ENCODE measurements around the gene ZNF407. TPM values are rescaled to one million over a fixed set of nuclear protein-coding genes. Genes with fewer than 3 reads are reported as not detected.

The ZNF407 gene
- total RNA-seq, 1 donor from 2014 or later, result 24.9 TPM

DNA sequence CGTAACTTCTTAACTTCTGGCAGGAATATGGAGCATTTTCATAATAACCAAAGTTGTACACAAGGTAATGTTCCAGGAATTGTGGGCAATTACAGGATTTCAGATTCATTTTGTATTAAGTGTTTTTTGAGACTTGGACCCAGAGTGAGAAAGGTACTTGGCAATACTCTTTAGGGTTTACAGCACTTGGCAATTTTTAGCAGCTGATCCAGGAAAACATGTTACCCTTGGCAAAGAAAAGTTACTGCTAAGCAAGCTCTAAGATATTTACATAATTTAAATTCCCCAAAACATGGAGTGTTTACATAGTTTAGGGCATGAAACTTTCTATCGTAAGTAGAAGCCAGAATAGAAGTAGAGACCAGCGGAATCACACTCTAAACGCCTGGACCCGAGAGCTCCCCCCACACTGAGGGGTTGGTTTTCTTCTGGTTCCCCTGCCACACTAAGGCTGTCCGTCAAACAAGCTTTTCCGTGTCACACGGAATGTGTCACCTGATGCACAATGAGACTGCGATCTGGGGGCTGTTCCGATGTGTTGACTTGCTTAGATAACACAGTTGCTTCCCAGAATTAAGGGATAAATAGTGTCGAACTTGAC, 434.1 kb downstream of the ZNF407 start:
- Mint-ChIP-seq H3K27me3 (ENCODE audit: low read depth) (peaks cover 2% of the 10 kb centered on the region), H3K27ac (no peak overlapping the region), H3K36me3 (no peaks in the 10 kb centered on the region), H3K4me3 (no peak overlapping the region), H3K4me1 (peaks cover 20% of the 10 kb centered on the region), H3K9me3 (no peaks in the 10 kb centered on the region)
- DNase-seq (ENCODE audit: low spot score in 2 of 2, unreplicated experiment in 2 of 2), result no peak
- TF ChIP-seq, protein P1, sequence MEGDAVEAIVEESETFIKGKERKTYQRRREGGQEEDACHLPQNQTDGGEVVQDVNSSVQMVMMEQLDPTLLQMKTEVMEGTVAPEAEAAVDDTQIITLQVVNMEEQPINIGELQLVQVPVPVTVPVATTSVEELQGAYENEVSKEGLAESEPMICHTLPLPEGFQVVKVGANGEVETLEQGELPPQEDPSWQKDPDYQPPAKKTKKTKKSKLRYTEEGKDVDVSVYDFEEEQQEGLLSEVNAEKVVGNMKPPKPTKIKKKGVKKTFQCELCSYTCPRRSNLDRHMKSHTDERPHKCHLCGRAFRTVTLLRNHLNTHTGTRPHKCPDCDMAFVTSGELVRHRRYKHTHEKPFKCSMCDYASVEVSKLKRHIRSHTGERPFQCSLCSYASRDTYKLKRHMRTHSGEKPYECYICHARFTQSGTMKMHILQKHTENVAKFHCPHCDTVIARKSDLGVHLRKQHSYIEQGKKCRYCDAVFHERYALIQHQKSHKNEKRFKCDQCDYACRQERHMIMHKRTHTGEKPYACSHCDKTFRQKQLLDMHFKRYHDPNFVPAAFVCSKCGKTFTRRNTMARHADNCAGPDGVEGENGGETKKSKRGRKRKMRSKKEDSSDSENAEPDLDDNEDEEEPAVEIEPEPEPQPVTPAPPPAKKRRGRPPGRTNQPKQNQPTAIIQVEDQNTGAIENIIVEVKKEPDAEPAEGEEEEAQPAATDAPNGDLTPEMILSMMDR (IDR thresholded peaks at IDR 0.05; ENCODE audit: unreplicated experiment), result no peak

DNA sequence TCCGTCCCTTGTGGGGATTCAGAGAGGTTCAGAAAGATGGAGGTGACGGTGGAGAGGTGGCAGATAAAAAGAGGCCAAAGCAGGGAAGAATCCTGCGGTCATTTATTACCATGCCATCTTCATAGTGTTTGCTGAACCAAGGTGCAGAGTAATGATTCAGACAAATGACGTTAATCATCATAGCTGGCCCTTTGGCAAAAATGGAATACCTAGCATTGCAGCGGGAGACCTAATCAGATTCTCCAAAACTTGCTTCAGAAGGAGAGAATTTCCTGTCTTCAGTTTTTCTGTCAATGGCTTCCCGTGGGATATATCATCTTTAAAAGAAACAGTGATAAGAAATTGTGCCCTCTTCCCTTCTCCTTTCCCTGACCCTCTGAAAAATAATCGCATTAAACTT, 435.8 kb downstream of the ZNF407 start:
- Mint-ChIP-seq H3K27me3 (ENCODE audit: low read depth) (peaks cover 2% of the 10 kb centered on the region), H3K4me3 (no peak overlapping the region)
- TF ChIP-seq, protein P1 (IDR thresholded peaks at IDR 0.05; ENCODE audit: unreplicated experiment), result no peak

GRCh38 chr18:75034937-75035336, 437.3 kb downstream of the ZNF407 start:
- DNase-seq (ENCODE audit: low spot score in 2 of 2, unreplicated experiment in 2 of 2), result no peak
- Mint-ChIP-seq H3K27ac (no peak overlapping the region), H3K4me3 (no peak overlapping the region), H3K4me1 (peaks cover 24% of the 10 kb centered on the region), H3K36me3 (no peaks in the 10 kb centered on the region), H3K9me3 (no peaks in the 10 kb centered on the region), H3K27me3 (ENCODE audit: low read depth) (peaks cover 2% of the 10 kb centered on the region)
- TF ChIP-seq, protein P1 (IDR thresholded peaks at IDR 0.05; ENCODE audit: unreplicated experiment), result no peak

More for the DNA sequence above, 435.8 kb downstream of the ZNF407 start:
- H3K36me3 Mint-ChIP-seq, result no peaks in the 10 kb centered on the region
- peaks cover 24% of the 10 kb centered on the region for H3K4me1 Mint-ChIP-seq
- DNase-seq (ENCODE audit: low spot score in 2 of 2, unreplicated experiment in 2 of 2), result no peak
- H3K27ac Mint-ChIP-seq, result no peak overlapping the region
- H3K9me3 Mint-ChIP-seq, result no peaks in the 10 kb centered on the region

GRCh38 chr18:75035928-75036327, 438.3 kb downstream of the ZNF407 start:
- peaks cover 24% of the 10 kb centered on the region for H3K4me1 Mint-ChIP-seq
- H3K9me3 Mint-ChIP-seq, result no peaks in the 10 kb centered on the region
- no peak overlapping the region for H3K27ac Mint-ChIP-seq
- peaks cover 2% of the 10 kb centered on the region for H3K27me3 Mint-ChIP-seq (ENCODE audit: low read depth)
- H3K4me3 Mint-ChIP-seq, result no peak overlapping the region
- no peaks in the 10 kb centered on the region for H3K36me3 Mint-ChIP-seq
- no peak for DNase-seq (ENCODE audit: low spot score in 2 of 2, unreplicated experiment in 2 of 2)
- TF ChIP-seq, protein P1 (IDR thresholded peaks at IDR 0.05; ENCODE audit: unreplicated experiment), result no peak

DNA sequence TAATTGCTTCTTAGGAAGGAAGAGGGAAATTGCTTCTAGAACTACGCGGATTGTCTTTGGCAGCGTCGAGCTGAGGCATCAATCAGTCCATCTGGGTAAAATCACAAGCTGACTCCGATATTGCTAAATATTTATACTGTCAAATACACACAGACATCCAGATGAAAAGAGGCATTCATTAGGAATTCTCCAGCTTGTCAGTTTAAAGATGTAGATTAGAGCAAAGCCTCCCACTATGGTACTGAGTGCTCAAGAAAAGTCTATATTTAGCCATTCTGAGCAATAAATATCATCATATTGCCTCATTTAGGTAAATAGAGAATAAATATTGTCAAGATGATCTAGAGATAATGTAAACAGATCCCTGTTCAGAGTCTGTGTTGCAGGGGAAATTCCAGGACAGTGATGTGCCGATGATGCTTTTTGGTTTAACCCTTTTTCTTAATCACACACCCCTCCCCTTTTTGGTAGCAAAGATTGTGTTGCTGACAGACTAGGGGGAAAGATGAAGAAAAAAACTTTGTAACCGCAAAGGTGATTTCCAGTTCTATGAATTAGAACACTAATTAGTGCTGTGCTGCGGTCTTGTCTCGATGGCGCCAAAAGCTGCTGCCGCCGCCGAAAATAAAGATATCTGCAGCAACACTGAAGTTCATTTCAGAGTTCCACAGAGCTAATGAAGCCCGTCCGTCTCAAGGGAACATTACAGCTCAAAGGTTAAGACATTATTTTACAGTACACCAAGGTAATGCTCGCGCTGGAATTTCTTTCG, 439.4 kb downstream of the ZNF407 start:
- peaks cover 2% of the 10 kb centered on the region for H3K27me3 Mint-ChIP-seq (ENCODE audit: low read depth)
- peaks cover 24% of the 10 kb centered on the region for H3K4me1 Mint-ChIP-seq
- H3K9me3 Mint-ChIP-seq, result no peaks in the 10 kb centered on the region
- no peak overlapping the region for H3K27ac Mint-ChIP-seq
- no peak overlapping the region for H3K4me3 Mint-ChIP-seq
- TF ChIP-seq, protein P1 (IDR thresholded peaks at IDR 0.05; ENCODE audit: unreplicated experiment), result no peak
- H3K36me3 Mint-ChIP-seq, result no peaks in the 10 kb centered on the region
- no peak for DNase-seq (ENCODE audit: low spot score in 2 of 2, unreplicated experiment in 2 of 2)

All from mesothelial cell of epicardium (in vitro differentiated cells).